Uterus (tissue), 2 donors: Measurements from ENCODE around the gene FRMD4B.
"Not testable (repeated sequence)": the region's sequence is repeated elsewhere in the genome, so short reads cannot be mapped to it uniquely, and the experiment has no call there.

Source experiments
- POLR2A ChIP-seq, 2 donors: fragments of 450-650 bp; IDR thresholded peaks; one replicate each; pipeline ENCODE4 v1.6.1; 2016; ENCODE audit warnings: antibody characterized with exemption in 2 of 2, mild to moderate bottlenecking in 1 of 2, moderate library complexity in 1 of 2
- TF ChIP-seq, protein P1 (sequence below), 4 experiments: fragments of 200-600 bp in 2 of 4; fragments of 450-650 bp in 2 of 4; sonication (generic) in 2 of 4; IDR thresholded peaks; one replicate each; pipeline ENCODE4 v1.5.1; 2016 to 2019; ENCODE audit warnings: antibody characterized with exemption in 4 of 4, mild to moderate bottlenecking in 2 of 4, moderate library complexity in 1 of 4

- TF ChIP-seq, protein P1, sequence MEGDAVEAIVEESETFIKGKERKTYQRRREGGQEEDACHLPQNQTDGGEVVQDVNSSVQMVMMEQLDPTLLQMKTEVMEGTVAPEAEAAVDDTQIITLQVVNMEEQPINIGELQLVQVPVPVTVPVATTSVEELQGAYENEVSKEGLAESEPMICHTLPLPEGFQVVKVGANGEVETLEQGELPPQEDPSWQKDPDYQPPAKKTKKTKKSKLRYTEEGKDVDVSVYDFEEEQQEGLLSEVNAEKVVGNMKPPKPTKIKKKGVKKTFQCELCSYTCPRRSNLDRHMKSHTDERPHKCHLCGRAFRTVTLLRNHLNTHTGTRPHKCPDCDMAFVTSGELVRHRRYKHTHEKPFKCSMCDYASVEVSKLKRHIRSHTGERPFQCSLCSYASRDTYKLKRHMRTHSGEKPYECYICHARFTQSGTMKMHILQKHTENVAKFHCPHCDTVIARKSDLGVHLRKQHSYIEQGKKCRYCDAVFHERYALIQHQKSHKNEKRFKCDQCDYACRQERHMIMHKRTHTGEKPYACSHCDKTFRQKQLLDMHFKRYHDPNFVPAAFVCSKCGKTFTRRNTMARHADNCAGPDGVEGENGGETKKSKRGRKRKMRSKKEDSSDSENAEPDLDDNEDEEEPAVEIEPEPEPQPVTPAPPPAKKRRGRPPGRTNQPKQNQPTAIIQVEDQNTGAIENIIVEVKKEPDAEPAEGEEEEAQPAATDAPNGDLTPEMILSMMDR (IDR thresholded peaks at IDR 0.05) = not testable (repeated sequence)
- TF ChIP-seq POLR2A (IDR thresholded peaks at IDR 0.05) = not testable (repeated sequence)
Observed at GRCh38 chr3:69276191-69276590, 109.7 kb downstream of the FRMD4B start.
